HEK293 (cell line): Measurements from ENCODE around the gene CDC37.

Experiments
- EGR2 ChIP-seq: fragments of 450-650 bp; formaldehyde crosslinking; IDR thresholded peaks from 2 replicates; pipeline ENCODE4 v1.5.1; 2016; ENCODE audit warnings: low read depth, missing biosample characterization, missing genetic modification characterization
- ELK4 ChIP-seq: IDR thresholded peaks from 2 replicates; pipeline ENCODE4 v1.6.1; 2011; ENCODE audit warnings: mild to moderate bottlenecking, low read depth, low read length, borderline replicate concordance
- KLF16 ChIP-seq: fragments of 450-650 bp; formaldehyde crosslinking; IDR thresholded peaks from 2 replicates; pipeline ENCODE4 v1.5.1; 2017; ENCODE audit warnings: missing biosample characterization, missing genetic modification characterization
- KLF9 ChIP-seq: fragments of 450-650 bp; formaldehyde crosslinking; IDR thresholded peaks from 2 replicates; pipeline ENCODE4 v1.5.1; 2016; ENCODE audit warnings: missing biosample characterization, missing genetic modification characterization, low read depth
- SP2 ChIP-seq: fragments of 450-650 bp; formaldehyde crosslinking; IDR thresholded peaks from 2 replicates; pipeline ENCODE4 v1.5.1; 2016; ENCODE audit warnings: missing biosample characterization, missing genetic modification characterization
- SP3 ChIP-seq: fragments of 450-650 bp; formaldehyde crosslinking; IDR thresholded peaks from 2 replicates; pipeline ENCODE4 v1.5.1; 2016; ENCODE audit warnings: missing biosample characterization, missing genetic modification characterization
- ZBTB11 ChIP-seq: fragments of 450-650 bp; formaldehyde crosslinking; conservative IDR thresholded peaks from 2 replicates; pipeline ENCODE4 v1.5.1; 2016; ENCODE audit warnings: low read depth, missing biosample characterization, missing genetic modification characterization
- ZFP3 ChIP-seq: fragments of 450-650 bp; formaldehyde crosslinking; IDR thresholded peaks from 2 replicates; pipeline ENCODE4 v1.5.1; 2016; ENCODE audit warnings: low read depth, missing biosample characterization, missing genetic modification characterization
- ZNF394 ChIP-seq: fragments of 450-650 bp; formaldehyde crosslinking; IDR thresholded peaks from 2 replicates; pipeline ENCODE4 v1.5.1; 2016; ENCODE audit warnings: missing biosample characterization, missing genetic modification characterization, mild to moderate bottlenecking, moderate library complexity, borderline replicate concordance
- ZNF510 ChIP-seq: fragments of 450-650 bp; formaldehyde crosslinking; IDR thresholded peaks from 2 replicates; pipeline ENCODE4 v1.5.1; 2018; ENCODE audit warnings: mild to moderate bottlenecking, missing genetic modification characterization, missing biosample characterization; ENCODE audit not compliant: insufficient replicate concordance
- ZNF518A ChIP-seq: fragments of 450-650 bp; formaldehyde crosslinking; conservative IDR thresholded peaks from 2 replicates; pipeline ENCODE4 v1.5.1; 2016; ENCODE audit warnings: low read depth, missing biosample characterization, missing genetic modification characterization
- ZNF560 ChIP-seq: fragments of 450-650 bp; formaldehyde crosslinking; IDR thresholded peaks from 2 replicates; pipeline ENCODE4 v1.5.1; 2017; ENCODE audit warnings: missing biosample characterization, missing genetic modification characterization, borderline replicate concordance
- ZNF580 ChIP-seq: fragments of 450-650 bp; formaldehyde crosslinking; IDR thresholded peaks from 2 replicates; pipeline ENCODE4 v1.5.1; 2016; ENCODE audit warnings: missing biosample characterization, missing genetic modification characterization
- ZNF658 ChIP-seq: fragments of 450-650 bp; formaldehyde crosslinking; IDR thresholded peaks from 2 replicates; pipeline ENCODE4; 2016; ENCODE audit warnings: missing biosample characterization, missing genetic modification characterization
- ZNF692 ChIP-seq: fragments of 450-650 bp; formaldehyde crosslinking; IDR thresholded peaks from 2 replicates; pipeline ENCODE4 v1.5.1; 2016; ENCODE audit warnings: missing biosample characterization, missing genetic modification characterization
- ZNF76 ChIP-seq: fragments of 450-650 bp; formaldehyde crosslinking; IDR thresholded peaks from 2 replicates; pipeline ENCODE4; 2016; ENCODE audit warnings: low read depth, missing biosample characterization, missing genetic modification characterization, borderline replicate concordance
- TF ChIP-seq, protein P1 (sequence below): fragments of 450-650 bp; formaldehyde crosslinking; IDR thresholded peaks from 2 replicates; pipeline ENCODE4 v1.5.1; 2016; ENCODE audit warnings: missing biosample characterization, missing genetic modification characterization

The CDC37 gene

GRCh38 chr19:10402441-10403038 is 802 bp downstream of the CDC37 start (continued):
- TF ChIP-seq ELK4 (no peak), SP3 (tag by site-specific recombination) (peak; percentile 16; the same call in 1 of the 2 replicates), EGR2 (tag by site-specific recombination) (no peak), ZBTB11 (peak; percentile 76), KLF9 (tag by site-specific recombination) (peak; percentile 28; the same call in 1 of the 2 replicates), ZNF518A (peak; percentile 50; the same call in 1 of the 2 replicates), ZNF76 (tag by site-specific recombination) (peak; percentile 69; the same call in 1 of the 2 replicates), ZNF658 (tag by site-specific recombination) (no peak), SP2 (tag by site-specific recombination) (peak; percentile 81), ZNF510 (no peak), ZNF394 (tag by site-specific recombination) (peak; percentile 38; the same call in 1 of the 2 replicates), ZNF580 (tag by site-specific recombination) (peak; percentile 39; the same call in 1 of the 2 replicates), ZNF560 (tag by site-specific recombination) (no peak), ZNF692 (tag by site-specific recombination) (0 out of 2 replicates have a peak, but pooled peaks have one; percentile 11), ZFP3 (tag by site-specific recombination) (no peak), KLF16 (tag by site-specific recombination) (peak; percentile 24; the same call in 1 of the 2 replicates)
- TF ChIP-seq, protein P1, sequence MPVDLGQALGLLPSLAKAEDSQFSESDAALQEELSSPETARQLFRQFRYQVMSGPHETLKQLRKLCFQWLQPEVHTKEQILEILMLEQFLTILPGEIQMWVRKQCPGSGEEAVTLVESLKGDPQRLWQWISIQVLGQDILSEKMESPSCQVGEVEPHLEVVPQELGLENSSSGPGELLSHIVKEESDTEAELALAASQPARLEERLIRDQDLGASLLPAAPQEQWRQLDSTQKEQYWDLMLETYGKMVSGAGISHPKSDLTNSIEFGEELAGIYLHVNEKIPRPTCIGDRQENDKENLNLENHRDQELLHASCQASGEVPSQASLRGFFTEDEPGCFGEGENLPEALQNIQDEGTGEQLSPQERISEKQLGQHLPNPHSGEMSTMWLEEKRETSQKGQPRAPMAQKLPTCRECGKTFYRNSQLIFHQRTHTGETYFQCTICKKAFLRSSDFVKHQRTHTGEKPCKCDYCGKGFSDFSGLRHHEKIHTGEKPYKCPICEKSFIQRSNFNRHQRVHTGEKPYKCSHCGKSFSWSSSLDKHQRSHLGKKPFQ (tag by site-specific recombination): no peak
- TF ChIP-seq, all 188 proteins: peak for 18
